Measurements from ENCODE around the gene TPP2.

- TF ChIP-seq, protein P1, sequence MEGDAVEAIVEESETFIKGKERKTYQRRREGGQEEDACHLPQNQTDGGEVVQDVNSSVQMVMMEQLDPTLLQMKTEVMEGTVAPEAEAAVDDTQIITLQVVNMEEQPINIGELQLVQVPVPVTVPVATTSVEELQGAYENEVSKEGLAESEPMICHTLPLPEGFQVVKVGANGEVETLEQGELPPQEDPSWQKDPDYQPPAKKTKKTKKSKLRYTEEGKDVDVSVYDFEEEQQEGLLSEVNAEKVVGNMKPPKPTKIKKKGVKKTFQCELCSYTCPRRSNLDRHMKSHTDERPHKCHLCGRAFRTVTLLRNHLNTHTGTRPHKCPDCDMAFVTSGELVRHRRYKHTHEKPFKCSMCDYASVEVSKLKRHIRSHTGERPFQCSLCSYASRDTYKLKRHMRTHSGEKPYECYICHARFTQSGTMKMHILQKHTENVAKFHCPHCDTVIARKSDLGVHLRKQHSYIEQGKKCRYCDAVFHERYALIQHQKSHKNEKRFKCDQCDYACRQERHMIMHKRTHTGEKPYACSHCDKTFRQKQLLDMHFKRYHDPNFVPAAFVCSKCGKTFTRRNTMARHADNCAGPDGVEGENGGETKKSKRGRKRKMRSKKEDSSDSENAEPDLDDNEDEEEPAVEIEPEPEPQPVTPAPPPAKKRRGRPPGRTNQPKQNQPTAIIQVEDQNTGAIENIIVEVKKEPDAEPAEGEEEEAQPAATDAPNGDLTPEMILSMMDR (conservative IDR thresholded peaks at IDR 0.05; ENCODE audit: low read length) = no peak
- TF ChIP-seq EZH2phosphoT487 (IDR thresholded peaks at IDR 0.05; ENCODE audit: borderline replicate concordance, low read depth, low read length) = no peak
Observed at GRCh38 chr13:102643656-102644055, 46.9 kb downstream of the TPP2 start.
